ENCODE results near the gene PEX11B.
A peak's percentile ranks its signal among the peaks of the same experiment; 100 is the strongest.

The PEX11B gene

DNA sequence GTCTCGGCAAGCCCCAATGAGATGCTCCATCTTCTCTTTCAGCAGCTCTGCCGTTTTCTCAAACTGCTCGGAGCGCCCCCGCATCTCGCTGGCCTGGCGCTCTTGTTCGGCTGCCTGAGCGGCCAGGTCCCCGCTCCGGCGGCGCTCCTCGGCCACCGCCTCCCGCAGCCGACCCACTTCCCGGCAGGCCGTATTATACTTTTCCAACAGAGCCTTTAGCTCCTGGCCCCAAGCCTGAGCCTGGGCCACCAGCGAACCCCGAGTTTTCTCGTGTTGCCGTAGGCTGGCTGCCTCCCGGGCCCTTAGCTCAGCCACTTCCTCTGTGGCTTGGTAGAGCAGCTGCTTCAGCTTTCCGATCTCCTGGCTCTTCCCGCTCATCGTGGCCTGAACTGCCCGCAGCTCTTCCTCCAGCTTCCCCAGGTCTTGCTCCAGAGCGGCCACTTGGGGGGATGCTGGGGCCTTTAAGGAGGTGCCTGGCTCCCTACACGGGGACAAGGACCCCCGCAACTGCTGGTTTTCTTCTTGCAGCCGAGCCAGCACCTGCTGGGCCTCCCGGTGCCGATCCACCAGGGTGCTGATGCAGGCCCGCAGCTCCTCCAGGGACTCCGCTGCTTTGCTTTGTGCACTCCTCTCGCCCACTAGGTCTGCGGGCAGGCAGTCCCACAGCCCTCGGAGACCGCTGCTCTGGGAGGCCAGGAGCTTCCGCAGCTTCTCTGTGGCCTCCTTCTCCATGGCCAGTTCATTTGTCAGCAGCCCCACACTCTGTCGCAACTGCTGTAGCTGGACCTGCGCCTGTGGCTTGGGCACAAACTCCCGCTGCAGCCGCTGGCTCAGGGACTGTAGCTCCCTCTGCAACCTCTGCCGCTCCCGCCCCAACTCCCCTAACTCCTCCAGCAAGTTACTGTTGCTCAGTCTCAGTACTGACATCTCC is 46.3 kb downstream of the PEX11B start:
- Mint-ChIP-seq H3K27ac (ENCODE audit: low read depth) (peak overlapping the region; percentile 77), H3K4me1 (peaks cover 19% of the 10 kb centered on the region), H3K36me3 (ENCODE audit: insufficient read depth) (peaks cover 2% of the 10 kb centered on the region), H3K9me3 (no peaks in the 10 kb centered on the region), H3K4me3 (peak overlapping the region; percentile 82), H3K27me3 (peaks cover 13% of the 10 kb centered on the region)
- DNase-seq (ENCODE audit: low spot score in 2 of 2) = peak in 1 of 2 donors; percentile 15
- ATAC-seq (replicated peaks; ENCODE audit: extremely low read depth, poor library complexity, severe bottlenecking) = peak; percentile 81

DNA sequence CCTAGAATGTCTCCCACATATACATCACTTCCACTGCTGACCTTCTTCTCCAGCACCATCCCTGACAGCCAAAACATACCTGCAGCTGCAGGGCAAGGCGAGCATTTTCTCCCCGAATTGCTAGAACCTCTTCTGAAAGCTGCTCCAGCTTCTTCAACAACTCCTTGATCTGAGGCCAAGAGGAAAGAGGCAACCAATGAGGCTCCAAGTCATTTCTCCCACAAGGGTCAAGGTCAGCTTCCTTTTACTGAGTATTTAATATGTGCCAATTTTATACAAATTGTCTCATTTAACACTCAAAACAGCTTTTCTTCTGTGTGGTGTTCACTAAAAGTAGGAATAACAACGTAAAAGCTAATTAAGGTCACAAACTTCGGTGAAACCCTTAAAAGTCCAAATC is 50.3 kb downstream of the PEX11B start:
- peaks cover 19% of the 10 kb centered on the region for H3K4me1 Mint-ChIP-seq
- no peak overlapping the region for H3K27ac Mint-ChIP-seq (ENCODE audit: low read depth)
- no peaks in the 10 kb centered on the region for H3K27me3 Mint-ChIP-seq
- ATAC-seq (replicated peaks; ENCODE audit: extremely low read depth, poor library complexity, severe bottlenecking) (no peak), DNase-seq (ENCODE audit: low spot score in 2 of 2) (no peak)
- H3K9me3 Mint-ChIP-seq = no peaks in the 10 kb centered on the region
- H3K36me3 Mint-ChIP-seq (ENCODE audit: insufficient read depth) = peaks cover 8% of the 10 kb centered on the region
- no peak overlapping the region for H3K4me3 Mint-ChIP-seq

DNA sequence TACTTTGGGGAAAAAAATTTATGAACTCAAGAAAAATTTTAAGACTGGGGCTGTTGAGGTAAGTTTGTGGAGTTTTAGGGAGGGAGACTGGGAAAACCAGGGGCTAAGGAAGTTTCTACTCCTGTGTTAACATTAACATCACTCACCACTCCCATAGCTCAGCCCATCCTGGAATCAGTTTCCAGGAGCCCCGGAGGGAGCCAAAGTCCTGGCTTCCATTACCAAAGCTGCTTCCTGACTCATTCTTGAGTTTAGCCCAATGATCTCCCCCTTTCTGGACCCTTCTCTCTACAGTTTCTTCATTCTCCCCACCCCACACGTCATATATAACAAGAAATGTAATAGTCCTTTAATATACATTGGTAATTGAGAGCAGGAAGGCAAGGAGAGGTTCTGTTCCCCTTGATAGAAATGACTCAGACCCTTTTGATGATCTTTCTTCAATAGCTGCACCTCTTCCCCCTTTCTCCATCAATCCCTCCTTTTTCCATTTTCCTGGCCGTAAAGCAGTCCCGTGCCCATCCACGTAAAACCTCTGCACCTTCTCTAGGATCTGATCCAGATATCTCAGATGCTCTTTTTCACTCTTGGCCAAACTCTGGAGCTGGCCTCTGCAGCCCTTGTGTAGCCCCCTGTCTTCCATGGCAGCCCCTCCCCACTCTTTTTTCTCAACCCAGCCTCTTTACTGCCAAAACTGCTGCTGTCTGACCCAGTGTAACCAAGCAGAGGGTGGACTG is 55.1 kb downstream of the PEX11B start:
- H3K27ac Mint-ChIP-seq (ENCODE audit: low read depth) = no peak overlapping the region
- peaks cover 6% of the 10 kb centered on the region for H3K4me1 Mint-ChIP-seq
- no peaks in the 10 kb centered on the region for H3K27me3 Mint-ChIP-seq
- H3K4me3 Mint-ChIP-seq = no peak overlapping the region
- ATAC-seq (replicated peaks; ENCODE audit: extremely low read depth, poor library complexity, severe bottlenecking) (no peak), DNase-seq (ENCODE audit: low spot score in 2 of 2) (no peak)
- peaks cover 6% of the 10 kb centered on the region for H3K36me3 Mint-ChIP-seq (ENCODE audit: insufficient read depth)
- no peaks in the 10 kb centered on the region for H3K9me3 Mint-ChIP-seq

All from central memory CD8-positive, alpha-beta T cell (primary cell).